HG03280 (cell line): ENCODE data around the gene ZNF107.
A peak's percentile ranks its signal among the peaks of the same experiment; 100 is the strongest.

Experiments used
- ATAC-seq: cut with Tn5 transposase; IDR thresholded peaks from one replicate; pipeline ENCODE4 v1.9.1; 2021; ENCODE audit warnings: mild to moderate bottlenecking, moderate library complexity; ENCODE audit not compliant: unreplicated experiment

Gene ZNF107

GRCh38 chr7:64665980-64666662 is at the start of gene ZNF107:
ZNF107 (plus strand) TSS chr7:64666133; CDS start chr7:64666283, 150 bp downstream.
- peak; percentile 99 for ATAC-seq

GRCh38 chr7:64618785-64619456 is 47.0 kb upstream of the ZNF107 start:
- no peak for ATAC-seq

- no peak for ATAC-seq
These were observed 46.2 kb upstream of the ZNF107 start for GRCh38 chr7:64619705-64620104.

- ATAC-seq, result no peak
These were observed 44.3 kb upstream of the ZNF107 start for GRCh38 chr7:64621656-64622055.

- no peak for ATAC-seq
These were observed 40.5 kb upstream of the ZNF107 start for GRCh38 chr7:64625114-64626082.

GRCh38 chr7:64626083-64626469 is 39.9 kb upstream of the ZNF107 start:
- ATAC-seq, result no peak

- ATAC-seq, result no peak
These were observed 39.4 kb upstream of the ZNF107 start for GRCh38 chr7:64626557-64626956.

- no peak for ATAC-seq
These were observed 37.7 kb upstream of the ZNF107 start for GRCh38 chr7:64628192-64628591.

GRCh38 chr7:64628721-64629120 is 37.2 kb upstream of the ZNF107 start:
- ATAC-seq, result no peak

GRCh38 chr7:64630496-64630895 is 35.4 kb upstream of the ZNF107 start:
- ATAC-seq, result no peak

- no peak for ATAC-seq
These were observed 33.9 kb upstream of the ZNF107 start for GRCh38 chr7:64632029-64632428.

GRCh38 chr7:64633401-64633800 is 32.5 kb upstream of the ZNF107 start:
- ATAC-seq, result no peak

GRCh38 chr7:64634406-64635062 is 31.4 kb upstream of the ZNF107 start:
- ATAC-seq, result no peak

GRCh38 chr7:64636386-64636785 is 29.5 kb upstream of the ZNF107 start:
- no peak for ATAC-seq

- ATAC-seq, result no peak
These were observed 28.1 kb upstream of the ZNF107 start for GRCh38 chr7:64637521-64638445.

- no peak for ATAC-seq
These were observed 27.1 kb upstream of the ZNF107 start for GRCh38 chr7:64638822-64639221.

- no peak for ATAC-seq
These were observed 26.5 kb upstream of the ZNF107 start for GRCh38 chr7:64639267-64640001.

GRCh38 chr7:64640504-64640903 is 25.4 kb upstream of the ZNF107 start:
- no peak for ATAC-seq

GRCh38 chr7:64642046-64642445 is 23.9 kb upstream of the ZNF107 start:
- ATAC-seq, result no peak
